ENCODE measurements around the gene PSMB7.
A peak's percentile ranks its signal among the peaks of the same experiment; 100 is the strongest.

The PSMB7 gene

DNA sequence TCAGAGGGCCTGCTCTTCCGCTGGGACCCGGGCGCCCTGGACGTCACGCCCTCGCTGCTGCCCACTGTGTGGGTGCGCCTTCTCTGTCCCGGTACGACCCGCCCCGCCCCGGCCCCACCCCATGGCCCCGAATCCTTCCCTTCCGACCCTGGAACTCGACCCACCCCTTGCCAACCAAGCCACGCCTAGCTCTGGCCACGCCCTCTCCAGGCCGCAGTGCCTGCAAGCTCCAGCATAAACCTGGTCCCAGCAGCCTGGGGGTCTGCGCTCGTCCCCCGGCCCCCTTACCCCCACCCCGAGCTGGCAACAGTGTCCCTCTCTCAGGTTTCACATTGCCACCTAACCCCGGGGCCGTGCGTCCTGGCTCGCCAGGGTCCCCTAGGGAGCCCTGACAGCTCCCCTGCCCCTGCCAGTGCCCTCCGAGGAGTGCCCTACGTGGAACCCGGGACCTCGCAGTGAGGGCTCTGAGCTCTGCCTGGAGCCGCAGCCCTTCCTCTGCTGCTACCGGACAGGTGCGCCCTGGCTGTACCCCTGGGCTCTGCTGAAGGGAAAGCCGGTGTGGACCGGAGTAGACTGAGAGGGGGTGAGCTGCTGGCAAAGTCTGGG lies 38.4 kb upstream of the PSMB7 start:
- peak overlapping the region in 2 of 5 donors; percentile 43 to 47 for H3K4me3 ChIP-seq (ENCODE audit: low read depth in 1 of 5, low read length in 5 of 5)
- H3K27ac ChIP-seq (ENCODE audit: low read depth, low read length), result no peak overlapping the region
- H3K9me3 ChIP-seq (ENCODE audit: control insufficient read depth in 5 of 5, low read length in 5 of 5), result no peaks in the 10 kb centered on the region
- no peak overlapping the region for H3K9ac ChIP-seq (ENCODE audit: low read length in 5 of 5)
- H3K4me1 ChIP-seq (ENCODE audit: control insufficient read depth in 5 of 5, insufficient read depth in 5 of 5, low read length in 5 of 5), result peaks cover 0 to 13% (median 6%) of the 10 kb centered on the region in 5 donors
- no peaks in the 10 kb centered on the region for H3K36me3 ChIP-seq (ENCODE audit: control insufficient read depth in 5 of 5, insufficient read depth in 5 of 5, low read length in 5 of 5)
- peaks cover 33 to 48% (median 44%) of the 10 kb centered on the region in 5 donors for H3K27me3 ChIP-seq (ENCODE audit: control insufficient read depth in 5 of 5, insufficient read depth in 4 of 5, low read length in 5 of 5)

DNA sequence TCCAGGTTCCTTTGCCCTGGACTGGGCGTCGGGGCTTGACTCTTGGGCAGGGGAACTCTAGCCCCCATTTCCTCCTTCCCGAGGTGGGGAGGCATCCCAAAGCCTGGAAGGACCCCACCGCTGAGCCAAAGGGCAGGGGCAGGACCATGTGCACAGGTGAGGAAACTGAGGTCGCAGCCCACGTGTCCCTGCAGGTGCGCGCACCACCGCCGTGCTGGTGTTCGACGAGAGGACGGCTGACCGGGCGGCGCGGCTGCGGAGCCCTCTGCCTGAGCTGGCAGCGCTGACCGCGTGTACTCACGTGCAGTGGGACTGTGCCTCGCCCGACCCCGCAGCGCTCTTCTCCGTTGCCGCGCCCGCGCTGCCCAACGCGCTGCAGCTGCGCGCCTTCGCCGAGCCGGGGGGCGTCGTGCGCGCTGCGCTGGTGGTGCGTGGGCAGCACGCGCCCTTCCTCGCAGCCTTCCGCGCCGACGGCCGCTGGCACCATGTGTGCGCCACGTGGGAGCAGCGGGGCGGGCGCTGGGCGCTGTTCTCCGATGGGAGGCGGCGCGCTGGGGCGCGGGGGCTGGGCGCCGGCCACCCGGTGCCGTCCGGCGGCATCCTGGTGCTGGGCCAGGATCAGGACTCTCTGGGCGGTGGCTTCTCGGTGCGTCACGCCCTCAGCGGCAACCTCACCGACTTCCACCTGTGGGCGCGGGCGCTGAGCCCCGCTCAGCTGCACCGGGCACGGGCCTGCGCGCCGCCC lies 37.8 kb upstream of the PSMB7 start:
- H3K36me3 ChIP-seq (ENCODE audit: control insufficient read depth in 5 of 5, insufficient read depth in 5 of 5, low read length in 5 of 5), result no peaks in the 10 kb centered on the region
- H3K4me1 ChIP-seq (ENCODE audit: control insufficient read depth in 5 of 5, insufficient read depth in 5 of 5, low read length in 5 of 5), result peaks cover 0 to 13% (median 6%) of the 10 kb centered on the region in 5 donors
- no peaks in the 10 kb centered on the region for H3K9me3 ChIP-seq (ENCODE audit: control insufficient read depth in 5 of 5, low read length in 5 of 5)
- no peak overlapping the region for H3K27ac ChIP-seq (ENCODE audit: low read depth, low read length)
- H3K4me3 ChIP-seq (ENCODE audit: low read depth in 1 of 5, low read length in 5 of 5), result peak overlapping the region in 2 of 5 donors; percentile 43 to 47
- no peak overlapping the region for H3K9ac ChIP-seq (ENCODE audit: low read length in 5 of 5)
- H3K27me3 ChIP-seq (ENCODE audit: control insufficient read depth in 5 of 5, insufficient read depth in 4 of 5, low read length in 5 of 5), result peaks cover 36 to 51% (median 44%) of the 10 kb centered on the region in 5 donors

DNA sequence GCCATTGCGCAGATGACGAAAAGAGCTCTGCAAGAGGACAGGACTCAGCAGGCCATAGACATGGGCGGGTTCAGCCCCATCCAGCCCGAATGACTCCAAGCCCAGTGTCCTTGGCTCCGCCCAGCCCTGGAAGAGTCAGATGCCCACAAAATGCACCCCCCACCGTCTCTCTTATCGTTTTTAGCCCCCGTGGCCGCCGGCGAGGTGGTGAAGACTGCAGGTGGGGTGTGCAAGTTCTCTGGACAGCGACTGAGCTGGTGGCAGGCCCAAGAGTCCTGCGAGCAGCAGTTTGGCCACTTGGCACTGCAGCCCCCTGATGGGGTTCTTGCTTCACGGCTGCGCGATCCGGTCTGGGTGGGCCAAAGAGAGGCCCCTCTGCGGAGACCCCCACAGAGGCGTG lies 37.1 kb upstream of the PSMB7 start:
- Histone ChIP-seq H3K27ac (ENCODE audit: low read depth, low read length) (no peak overlapping the region), H3K27me3 (ENCODE audit: control insufficient read depth in 5 of 5, insufficient read depth in 4 of 5, low read length in 5 of 5) (peaks cover 36 to 51% (median 44%) of the 10 kb centered on the region in 5 donors), H3K9me3 (ENCODE audit: control insufficient read depth in 5 of 5, low read length in 5 of 5) (no peaks in the 10 kb centered on the region), H3K9ac (ENCODE audit: low read length in 5 of 5) (no peak overlapping the region), H3K36me3 (ENCODE audit: control insufficient read depth in 5 of 5, insufficient read depth in 5 of 5, low read length in 5 of 5) (no peaks in the 10 kb centered on the region), H3K4me3 (ENCODE audit: low read depth in 1 of 5, low read length in 5 of 5) (no peak overlapping the region), H3K4me1 (ENCODE audit: control insufficient read depth in 5 of 5, insufficient read depth in 5 of 5, low read length in 5 of 5) (peaks cover 0 to 13% (median 6%) of the 10 kb centered on the region in 5 donors)

DNA sequence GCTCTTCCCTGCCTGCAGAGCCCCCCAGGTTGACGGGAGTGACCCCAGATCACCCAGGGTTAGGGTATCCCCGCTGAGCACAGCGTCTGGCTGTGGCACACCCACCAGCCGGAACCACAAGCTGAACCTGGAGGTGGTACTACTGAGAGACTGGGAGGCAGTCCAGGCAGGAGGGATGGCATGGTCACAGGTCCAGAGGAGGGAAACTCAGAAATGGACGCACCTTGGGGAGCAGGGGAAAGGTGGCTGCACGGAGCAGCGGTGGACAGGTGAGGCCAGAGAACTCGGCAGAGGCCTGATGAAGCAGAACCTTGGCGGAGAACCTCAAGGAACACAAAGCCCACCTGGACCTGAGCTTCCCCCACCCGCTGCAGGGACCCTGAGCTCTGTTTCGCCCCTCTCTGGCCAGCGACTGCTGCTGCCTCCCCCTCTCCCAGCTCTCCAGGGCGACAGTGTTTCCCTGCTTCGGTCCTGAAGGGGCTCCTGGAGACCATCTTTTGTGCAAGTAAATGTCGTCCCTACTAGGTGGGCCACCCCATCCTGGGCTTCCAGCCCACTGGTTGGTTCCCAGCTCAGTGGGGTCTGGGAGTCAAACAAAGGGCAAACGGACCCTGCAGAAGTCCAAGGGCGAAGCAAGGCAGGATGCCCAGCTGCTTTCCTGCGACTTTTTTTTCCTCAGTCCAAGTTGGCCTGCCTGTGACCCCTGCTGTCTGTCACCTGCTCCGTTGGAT lies 35.9 kb upstream of the PSMB7 start:
- no peak overlapping the region for H3K9ac ChIP-seq (ENCODE audit: low read length in 5 of 5)
- no peaks in the 10 kb centered on the region for H3K9me3 ChIP-seq (ENCODE audit: control insufficient read depth in 5 of 5, low read length in 5 of 5)
- H3K36me3 ChIP-seq (ENCODE audit: control insufficient read depth in 5 of 5, insufficient read depth in 5 of 5, low read length in 5 of 5), result no peaks in the 10 kb centered on the region
- H3K4me1 ChIP-seq (ENCODE audit: control insufficient read depth in 5 of 5, insufficient read depth in 5 of 5, low read length in 5 of 5), result peaks cover 0 to 13% (median 6%) of the 10 kb centered on the region in 5 donors
- peaks cover 36 to 51% (median 45%) of the 10 kb centered on the region in 5 donors for H3K27me3 ChIP-seq (ENCODE audit: control insufficient read depth in 5 of 5, insufficient read depth in 4 of 5, low read length in 5 of 5)
- no peak overlapping the region for H3K27ac ChIP-seq (ENCODE audit: low read depth, low read length)
- no peak overlapping the region for H3K4me3 ChIP-seq (ENCODE audit: low read depth in 1 of 5, low read length in 5 of 5)

DNA sequence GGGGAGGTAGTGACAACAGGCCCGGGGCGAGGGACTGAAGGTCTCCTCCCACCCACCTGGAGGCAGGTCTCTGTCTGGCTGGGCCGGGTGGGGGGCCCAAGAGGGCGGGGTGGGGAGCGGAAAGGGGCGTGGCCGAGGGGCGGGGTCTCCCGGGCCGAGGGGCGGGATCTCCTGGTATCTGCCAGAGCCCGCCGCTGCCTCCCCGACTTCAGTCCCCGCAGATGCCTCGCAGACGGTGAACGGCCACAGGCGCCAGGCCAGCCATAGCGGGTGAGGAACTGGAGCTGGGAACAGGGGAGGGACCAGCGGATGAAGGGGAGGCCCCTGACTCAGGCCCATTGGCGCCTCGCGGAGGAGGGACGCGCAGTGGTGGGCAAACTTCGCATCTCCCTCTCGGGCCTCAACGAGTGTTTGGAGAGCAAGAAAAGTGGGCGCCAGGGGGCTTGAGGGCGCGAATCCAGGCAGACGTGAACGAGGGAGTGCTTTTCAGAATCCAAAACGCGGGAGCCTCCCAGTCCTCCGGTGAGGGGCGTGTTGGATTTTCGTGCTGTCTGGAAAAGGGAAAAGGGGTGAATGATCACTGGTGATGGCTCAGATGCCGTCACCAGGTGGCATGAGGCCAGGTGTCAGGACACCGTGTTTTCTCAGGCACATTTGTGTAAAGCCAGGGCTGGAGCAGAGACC lies 35.1 kb upstream of the PSMB7 start, which contains the start of gene ADGRD2:
Gene ADGRD2 (plus strand): TSS at position 211 of the 684 bp plus-strand sequence. CDS start 1,216 bp downstream, outside the sequence.
- no peak within 1 kb of the TSS for H3K27ac ChIP-seq (ENCODE audit: low read depth, low read length)
- H3K4me1 ChIP-seq (ENCODE audit: control insufficient read depth in 5 of 5, insufficient read depth in 5 of 5, low read length in 5 of 5), result peaks cover 0 to 13% (median 6%) of the 10 kb centered on the region in 5 donors
- H3K9ac ChIP-seq (ENCODE audit: low read length in 5 of 5), result peak within 1 kb of the TSS in 1 of 5 donors; percentile 41
- no peak within 1 kb of the TSS for H3K4me3 ChIP-seq (ENCODE audit: low read depth in 1 of 5, low read length in 5 of 5)
- no peaks in the 10 kb centered on the region for H3K36me3 ChIP-seq (ENCODE audit: control insufficient read depth in 5 of 5, insufficient read depth in 5 of 5, low read length in 5 of 5)
- H3K9me3 ChIP-seq (ENCODE audit: control insufficient read depth in 5 of 5, low read length in 5 of 5), result no peaks in the 10 kb centered on the region
- H3K27me3 ChIP-seq (ENCODE audit: control insufficient read depth in 5 of 5, insufficient read depth in 4 of 5, low read length in 5 of 5), result peaks cover 36 to 51% (median 45%) of the 10 kb centered on the region in 5 donors

DNA sequence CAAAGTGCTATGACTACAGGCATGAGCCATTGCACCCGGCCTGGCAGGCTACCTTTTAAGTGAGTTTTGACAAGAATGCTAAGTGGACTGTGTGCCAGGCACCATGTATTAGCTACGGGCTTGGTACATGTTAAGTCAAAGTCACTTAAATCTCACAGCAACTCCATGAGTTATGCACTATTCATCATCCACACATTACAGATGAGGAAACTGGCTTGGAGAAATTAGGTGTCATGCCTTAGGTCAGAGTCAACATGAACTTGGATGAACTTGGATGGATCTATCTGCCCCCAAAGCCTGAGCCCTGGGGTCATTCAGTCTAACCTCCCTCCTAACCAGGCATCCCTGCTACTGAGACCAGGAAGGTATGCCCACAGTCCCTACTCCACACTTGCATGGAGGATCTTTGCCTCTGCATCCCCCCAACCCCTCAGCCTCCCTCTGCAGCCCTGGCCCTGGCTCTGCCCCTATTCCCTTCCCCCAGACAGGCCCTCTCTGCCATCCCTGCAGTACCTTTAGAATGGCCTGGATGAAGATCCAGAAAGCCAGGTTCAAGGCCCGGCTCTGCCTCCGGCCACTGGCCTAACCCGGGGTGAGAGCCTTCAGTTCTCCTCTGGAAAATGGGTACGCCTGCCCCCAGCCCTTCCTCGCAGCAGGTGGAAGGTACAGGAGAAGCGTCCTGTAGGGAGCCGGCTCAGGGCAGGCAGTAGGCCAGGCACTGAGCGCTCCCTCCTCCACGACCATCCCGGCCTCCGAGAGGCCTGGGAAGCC lies 34.3 kb upstream of the PSMB7 start:
- Histone ChIP-seq H3K9me3 (ENCODE audit: control insufficient read depth in 5 of 5, low read length in 5 of 5) (no peaks in the 10 kb centered on the region), H3K27me3 (ENCODE audit: control insufficient read depth in 5 of 5, insufficient read depth in 4 of 5, low read length in 5 of 5) (peaks cover 36 to 48% (median 44%) of the 10 kb centered on the region in 5 donors), H3K9ac (ENCODE audit: low read length in 5 of 5) (no peak overlapping the region), H3K27ac (ENCODE audit: low read depth, low read length) (no peak overlapping the region), H3K36me3 (ENCODE audit: control insufficient read depth in 5 of 5, insufficient read depth in 5 of 5, low read length in 5 of 5) (no peaks in the 10 kb centered on the region), H3K4me1 (ENCODE audit: control insufficient read depth in 5 of 5, insufficient read depth in 5 of 5, low read length in 5 of 5) (peaks cover 0 to 13% (median 6%) of the 10 kb centered on the region in 5 donors), H3K4me3 (ENCODE audit: low read depth in 1 of 5, low read length in 5 of 5) (no peak overlapping the region)

DNA sequence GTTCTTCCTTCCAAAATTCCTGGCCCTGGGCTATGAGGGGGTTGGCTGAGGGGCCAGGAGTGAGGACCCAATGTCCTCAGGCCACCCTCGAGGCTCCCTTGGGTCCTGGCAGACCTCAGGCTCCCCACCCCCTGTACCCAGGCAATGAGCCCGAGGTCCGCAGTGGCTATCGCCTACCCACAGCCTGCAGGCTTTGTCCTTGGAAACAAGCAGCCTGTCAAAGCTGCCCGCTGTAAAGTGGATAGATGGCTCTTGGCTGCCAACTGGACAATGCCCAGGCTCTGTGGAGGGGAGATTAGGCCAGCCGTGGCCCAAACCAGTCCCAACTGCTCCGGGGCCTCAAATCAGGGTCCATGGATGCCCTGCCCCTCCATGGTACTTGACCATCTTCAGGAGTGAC lies 32.8 kb upstream of the PSMB7 start:
- H3K9me3 ChIP-seq (ENCODE audit: control insufficient read depth in 5 of 5, low read length in 5 of 5), result no peaks in the 10 kb centered on the region
- no peak overlapping the region for H3K27ac ChIP-seq (ENCODE audit: low read depth, low read length)
- H3K27me3 ChIP-seq (ENCODE audit: control insufficient read depth in 5 of 5, insufficient read depth in 4 of 5, low read length in 5 of 5), result peaks cover 31 to 38% (median 34%) of the 10 kb centered on the region in 5 donors
- peaks cover 0 to 8% (median 6%) of the 10 kb centered on the region in 5 donors for H3K4me1 ChIP-seq (ENCODE audit: control insufficient read depth in 5 of 5, insufficient read depth in 5 of 5, low read length in 5 of 5)
- no peak overlapping the region for H3K4me3 ChIP-seq (ENCODE audit: low read depth in 1 of 5, low read length in 5 of 5)
- no peaks in the 10 kb centered on the region for H3K36me3 ChIP-seq (ENCODE audit: control insufficient read depth in 5 of 5, insufficient read depth in 5 of 5, low read length in 5 of 5)
- no peak overlapping the region for H3K9ac ChIP-seq (ENCODE audit: low read length in 5 of 5)

DNA sequence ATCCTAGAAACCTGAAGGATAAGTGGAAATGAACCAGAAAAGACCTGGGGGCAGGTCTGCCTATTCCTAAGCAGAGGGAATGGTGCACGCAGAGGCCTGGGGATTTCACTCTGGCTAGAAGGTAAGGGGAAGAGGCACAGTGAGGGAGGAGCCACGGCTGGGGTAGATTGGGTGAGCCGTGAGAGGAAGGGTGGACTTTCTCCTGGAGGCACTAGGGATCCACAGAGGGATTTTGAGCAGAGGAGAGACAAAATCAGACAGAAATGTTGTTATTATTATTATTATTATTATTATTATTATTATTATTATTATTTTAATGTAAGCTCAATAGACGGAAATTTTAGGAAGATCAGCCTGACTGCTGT lies 32.0 kb upstream of the PSMB7 start:
- no peak overlapping the region for H3K27ac ChIP-seq (ENCODE audit: low read depth, low read length)
- H3K4me1 ChIP-seq (ENCODE audit: control insufficient read depth in 5 of 5, insufficient read depth in 5 of 5, low read length in 5 of 5), result peaks cover 0 to 7% (median 6%) of the 10 kb centered on the region in 5 donors
- no peak overlapping the region for H3K4me3 ChIP-seq (ENCODE audit: low read depth in 1 of 5, low read length in 5 of 5)
- H3K9ac ChIP-seq (ENCODE audit: low read length in 5 of 5), result no peak overlapping the region
- H3K36me3 ChIP-seq (ENCODE audit: control insufficient read depth in 5 of 5, insufficient read depth in 5 of 5, low read length in 5 of 5), result no peaks in the 10 kb centered on the region
- peaks cover 23 to 31% (median 27%) of the 10 kb centered on the region in 5 donors for H3K27me3 ChIP-seq (ENCODE audit: control insufficient read depth in 5 of 5, insufficient read depth in 4 of 5, low read length in 5 of 5)
- peaks cover 0 to 4% (median under 1%) of the 10 kb centered on the region in 5 donors for H3K9me3 ChIP-seq (ENCODE audit: control insufficient read depth in 5 of 5, low read length in 5 of 5)

DNA sequence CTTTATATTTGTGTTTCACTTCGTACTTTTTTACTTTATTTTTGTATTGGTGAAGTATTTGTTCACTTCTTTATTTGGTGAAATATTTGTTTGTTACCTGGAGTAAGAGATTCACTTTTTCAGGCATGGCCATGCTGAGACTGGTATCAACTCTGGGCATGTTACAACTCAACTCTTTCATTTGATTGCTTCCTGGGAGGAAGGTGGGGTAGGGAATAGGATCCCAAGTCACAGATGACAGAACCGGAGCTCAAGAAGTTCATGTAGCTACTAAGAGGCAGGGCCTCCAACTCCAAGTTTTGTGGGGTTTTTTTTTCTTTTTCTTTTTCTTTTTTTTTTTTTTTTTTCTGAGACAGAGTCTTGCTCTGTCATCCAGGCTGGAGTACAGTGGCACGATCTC lies 28.9 kb upstream of the PSMB7 start:
- Histone ChIP-seq H3K27me3 (ENCODE audit: control insufficient read depth in 5 of 5, insufficient read depth in 4 of 5, low read length in 5 of 5) (peaks cover 2 to 12% (median 7%) of the 10 kb centered on the region in 5 donors), H3K27ac (ENCODE audit: low read depth, low read length) (no peak overlapping the region), H3K4me1 (ENCODE audit: control insufficient read depth in 5 of 5, insufficient read depth in 5 of 5, low read length in 5 of 5) (no peaks in the 10 kb centered on the region), H3K9me3 (ENCODE audit: control insufficient read depth in 5 of 5, low read length in 5 of 5) (peaks cover 4 to 8% (median 5%) of the 10 kb centered on the region in 5 donors), H3K36me3 (ENCODE audit: control insufficient read depth in 5 of 5, insufficient read depth in 5 of 5, low read length in 5 of 5) (no peaks in the 10 kb centered on the region), H3K4me3 (ENCODE audit: low read depth in 1 of 5, low read length in 5 of 5) (no peak overlapping the region), H3K9ac (ENCODE audit: low read length in 5 of 5) (no peak overlapping the region)

Measured in subcutaneous abdominal adipose tissue (tissue), 5 donors.